HCT116 (cell line): ENCODE data around the gene IL25. TPM values are rescaled to one million over a fixed set of nuclear protein-coding genes. Genes with fewer than 3 reads are reported as not detected.

ENCODE experiments used
- ATAC-seq: fragments of 200-7000 bp; cut with Tn5 transposase; 2 replicates; pipeline ENCODE4 v1.9.1; 2020; ENCODE audit warnings: mild to moderate bottlenecking, moderate library complexity
- BruUV-seq: library from RNA; stranded (reverse); fragments of 400-500 nt; replicated peaks from 2 replicates; lab custom pipeline; 2021; lab: Mats Ljungman, UMichigan
- CTCF ChIA-PET: fragments of 300-600 bp; sonication (Branson Sonifier 250); formaldehyde crosslinking; loops from one replicate; lab custom pipeline; 2021; ENCODE audit warnings: antibody characterized with exemption; lab: Charles Lee
- POLR2A ChIA-PET: fragments of 300-600, 350-600 bp; sonication (Branson Sonifier 250); formaldehyde crosslinking; loops from one replicate; lab custom pipeline; 2021; ENCODE audit warnings: antibody characterized with exemption; lab: Charles Lee
- RAD21 ChIA-PET, 2 experiments: fragments of 300-600 bp; sonication (Branson Sonifier 250); formaldehyde crosslinking; loops; one replicate each; lab custom pipeline; 2023; ENCODE audit warnings: low total read pairs in 2 of 2; ENCODE audit not compliant: uncharacterized antibody in 2 of 2, unreplicated experiment in 2 of 2, low non-redundant PET in 1 of 2; lab: Charles Lee
- DNase-seq: peaks from one replicate; pipeline ENCODE4 v3.0.0-alpha.2; 2010; ENCODE audit warnings: low read depth, low spot score
- H2AFZ ChIP-seq: fragments of 200-600 bp; shearing (Covaris generic), sonication (generic); 2 replicates; pipeline ENCODE4 v1.6.1; 2017; ENCODE audit warnings: low read depth, mixed run types, mixed read lengths, antibody characterized with exemption, low read length; ENCODE audit not compliant: poor library complexity, severe bottlenecking
- H3K27ac ChIP-seq: 2 replicates; pipeline ENCODE4 v1.5.1; 2012; ENCODE audit warnings: low read depth, low read length
- H3K27me3 ChIP-seq: fragments of 200-600 bp; sonication (generic); 2 replicates; pipeline ENCODE4 v1.6.1; 2016; ENCODE audit warnings: mixed run types, low read length, mixed read lengths; ENCODE audit not compliant: insufficient read depth
- H3K36me3 ChIP-seq, 2 experiments: fragments of 200-500 bp in 1 of 2; fragments of 200-600 bp in 1 of 2; sonication (Bioruptor generic) in 1 of 2; sonication (generic) in 1 of 2; 2 replicates each; pipeline versions ENCODE4 v1.5.1 to v1.6.1; 2014 to 2016; ENCODE audit warnings: low read length in 2 of 2, inconsistent platforms in 1 of 2, mixed read lengths in 1 of 2, mixed run types in 1 of 2; ENCODE audit not compliant: insufficient read depth in 2 of 2, control insufficient read depth in 1 of 2
- H3K4me1 ChIP-seq, 2 experiments: fragments of 200-600 bp in 1 of 2; sonication (generic) in 1 of 2; 2 replicates each; pipeline versions ENCODE4 v1.5.1 to v1.6.1; 2012 to 2017; ENCODE audit warnings: low read length in 2 of 2, inconsistent platforms in 1 of 2, mild to moderate bottlenecking in 1 of 2, mixed read lengths in 1 of 2, mixed run types in 1 of 2, moderate library complexity in 1 of 2; ENCODE audit not compliant: insufficient read depth in 2 of 2, control insufficient read depth in 1 of 2
- H3K4me2 ChIP-seq: fragments of 200-600 bp; sonication (generic); 2 replicates; pipeline ENCODE4 v1.6.1; 2017; ENCODE audit warnings: mixed run types, low read length, mixed read lengths
- H3K4me3 ChIP-seq, 2 experiments: fragments of 200-600 bp in 1 of 2; sonication (generic) in 1 of 2; replicated peaks in 1 of 2; 2 replicates each; pipeline ENCODE4 v1.5.1; 2011 to 2016; ENCODE audit warnings: low read length in 2 of 2, control low read depth in 1 of 2, low read depth in 1 of 2, mild to moderate bottlenecking in 1 of 2, mixed read lengths in 1 of 2, mixed run types in 1 of 2
- H3K79me2 ChIP-seq: fragments of 200-600 bp; sonication (generic); 2 replicates; pipeline ENCODE4 v1.6.1; 2017; ENCODE audit warnings: mild to moderate bottlenecking, mixed run types, low read length, moderate library complexity, mixed read lengths; ENCODE audit not compliant: insufficient read depth
- H3K9ac ChIP-seq: fragments of 200-600 bp; sonication (generic); 2 replicates; pipeline ENCODE4 v1.6.1; 2016; ENCODE audit warnings: low read length, mixed read lengths
- H3K9me2 ChIP-seq: fragments of 200-600 bp; sonication (generic), shearing (Covaris generic); 2 replicates; pipeline ENCODE4 v1.6.1; 2017; ENCODE audit warnings: mixed run types, mild to moderate bottlenecking, moderate library complexity; ENCODE audit not compliant: insufficient read depth
- H3K9me3 ChIP-seq, 2 experiments: fragments of 200-500 bp in 1 of 2; fragments of 200-600 bp in 1 of 2; sonication (Bioruptor generic) in 1 of 2; sonication (generic) in 1 of 2; 2 replicates each; pipeline ENCODE4 v1.6.1; 2014 to 2017; ENCODE audit warnings: low read length in 2 of 2, mixed read lengths in 2 of 2, inconsistent platforms in 1 of 2, low read depth in 1 of 2, mild to moderate bottlenecking in 1 of 2, mixed run types in 1 of 2, moderate library complexity in 1 of 2; ENCODE audit not compliant: control insufficient read depth in 1 of 2, insufficient read depth in 1 of 2
- H4K20me1 ChIP-seq: fragments of 200-600 bp; sonication (generic), shearing (Covaris generic); 2 replicates; pipeline ENCODE4 v1.6.1; 2017; ENCODE audit warnings: mixed run types, mild to moderate bottlenecking, moderate library complexity; ENCODE audit not compliant: insufficient read depth
- CEBPB ChIP-seq: IDR thresholded peaks from 2 replicates; pipeline ENCODE4 v1.6.1; 2012; ENCODE audit warnings: low read depth
- CTCF ChIP-seq, 3 experiments: fragments of 200-600 bp in 1 of 3; sonication (generic) in 1 of 3; IDR thresholded peaks in 2 of 3; conservative IDR thresholded peaks in 1 of 3; 2 replicates each; pipeline ENCODE4 v1.5.1; 2012 to 2017; ENCODE audit warnings: low read depth in 2 of 3, low read length in 2 of 3, antibody characterized with exemption in 1 of 3, borderline replicate concordance in 1 of 3, control low read depth in 1 of 3, mild to moderate bottlenecking in 1 of 3, mixed read lengths in 1 of 3, mixed run types in 1 of 3, moderate library complexity in 1 of 3; ENCODE audit not compliant: insufficient read depth in 1 of 3
- EGR1 ChIP-seq: IDR thresholded peaks from 2 replicates; pipeline ENCODE4 v1.6.1; 2012; ENCODE audit warnings: low read depth
- ELF1 ChIP-seq: IDR thresholded peaks from 2 replicates; pipeline ENCODE4 v1.6.1; 2012; ENCODE audit warnings: low read depth, borderline replicate concordance
- EZH2 ChIP-seq: fragments of 200-600 bp; sonication (generic); IDR thresholded peaks from 2 replicates; pipeline ENCODE4 v1.6.1; 2017; ENCODE audit warnings: antibody characterized with exemption, mixed run types
- EZH2phosphoT487 ChIP-seq: fragments of 200-600 bp; IDR thresholded peaks from 2 replicates; pipeline ENCODE4 v1.6.1; 2018; ENCODE audit warnings: antibody characterized with exemption, borderline replicate concordance
- FOSL1 ChIP-seq: IDR thresholded peaks from 2 replicates; pipeline ENCODE4 v1.6.1; 2012; ENCODE audit warnings: low read depth
- JUND ChIP-seq: IDR thresholded peaks from 2 replicates; pipeline ENCODE4 v1.6.1; 2012
- MAX ChIP-seq: IDR thresholded peaks from 2 replicates; pipeline ENCODE4 v1.6.1; 2012
- REST ChIP-seq: IDR thresholded peaks from 2 replicates; pipeline ENCODE4 v1.6.1; 2012; ENCODE audit warnings: low read depth
- SIN3A ChIP-seq: IDR thresholded peaks from 2 replicates; pipeline ENCODE4 v1.6.1; 2012; ENCODE audit warnings: low read depth
- SP1 ChIP-seq: IDR thresholded peaks from 2 replicates; pipeline ENCODE4 v1.6.1; 2012; ENCODE audit warnings: low read depth
- SRF ChIP-seq: IDR thresholded peaks from 2 replicates; pipeline ENCODE4 v1.6.1; 2012; ENCODE audit warnings: low read depth
- ZFX ChIP-seq: fragments of 450-650 bp; IDR thresholded peaks from 2 replicates; pipeline ENCODE4 v1.6.1; 2017
- ZNF274 ChIP-seq: fragments of 200-500 bp; sonication (Bioruptor generic); IDR thresholded peaks from 2 replicates; pipeline ENCODE4 v1.6.1; 2014; ENCODE audit warnings: mild to moderate bottlenecking, low read depth, low read length, inconsistent platforms
- intact Hi-C: fragments of 100-400 bp; cut with micrococcal nuclease; formaldehyde crosslinking; loops from 2 replicates; pipeline ENCODE4 v1.10.0; 2022
- total RNA-seq: library from RNA; stranded (reverse); gene quantifications from one replicate; pipeline ENCODE4 v1.2.1, GENCODE V29; 2021; ENCODE audit not compliant: unreplicated experiment
- TF ChIP-seq, protein P1 (sequence below): IDR thresholded peaks from 2 replicates; pipeline ENCODE4 v1.6.1; 2012
- TF ChIP-seq, protein P2 (sequence below): IDR thresholded peaks from 2 replicates; pipeline ENCODE4 v1.6.1; 2011; ENCODE audit warnings: mild to moderate bottlenecking, low read length, moderate library complexity; ENCODE audit not compliant: insufficient replicate concordance; ENCODE audit errors: extremely low read depth

Gene IL25
- total RNA-seq, 1 experiment from 2014 or later, result not detected

GRCh38 chr14:23421594-23421993 is 49.0 kb downstream of the IL25 start:
- no TSS peak for BruUV-seq
- no peaks in the 10 kb centered on the region for H3K4me1 ChIP-seq
- H3K27me3 ChIP-seq, result peaks cover 5% of the 10 kb centered on the region; the same call in 1 of the 2 replicates
- no peak overlapping the region for H3K27ac ChIP-seq
- POLR2A ChIA-PET, result no interaction called here
- CTCF ChIA-PET, result no interaction called here
- H3K4me3 ChIP-seq, result no peak overlapping the region
- intact Hi-C loops, result no loop called here
- no peaks in the 10 kb centered on the region for H3K79me2 ChIP-seq
- H4K20me1 ChIP-seq, result no peaks in the 10 kb centered on the region
- H3K9me3 ChIP-seq, result no peaks in the 10 kb centered on the region
- ATAC-seq, result no peak
- TF ChIP-seq FOSL1 (no peak), ELF1 (no peak), EZH2phosphoT487 (no peak), REST (no peak), EZH2 (no peak), CTCF (IDR thresholded peaks at IDR 0.05 in 2 of 3, conservative IDR thresholded peaks at IDR 0.05 in 1 of 3; ENCODE audit: borderline replicate concordance in 1 of 3, insufficient read depth in 1 of 3, low read depth in 2 of 3, low read length in 2 of 3) (no peak), ZNF274 (no peak), ZFX (no peak), MAX (no peak), SIN3A (no peak), SP1 (no peak), EGR1 (no peak), SRF (no peak), JUND (no peak), CEBPB (no peak)
- TF ChIP-seq, protein P1, sequence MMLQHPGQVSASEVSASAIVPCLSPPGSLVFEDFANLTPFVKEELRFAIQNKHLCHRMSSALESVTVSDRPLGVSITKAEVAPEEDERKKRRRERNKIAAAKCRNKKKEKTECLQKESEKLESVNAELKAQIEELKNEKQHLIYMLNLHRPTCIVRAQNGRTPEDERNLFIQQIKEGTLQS, result no peak
- TF ChIP-seq, protein P2, sequence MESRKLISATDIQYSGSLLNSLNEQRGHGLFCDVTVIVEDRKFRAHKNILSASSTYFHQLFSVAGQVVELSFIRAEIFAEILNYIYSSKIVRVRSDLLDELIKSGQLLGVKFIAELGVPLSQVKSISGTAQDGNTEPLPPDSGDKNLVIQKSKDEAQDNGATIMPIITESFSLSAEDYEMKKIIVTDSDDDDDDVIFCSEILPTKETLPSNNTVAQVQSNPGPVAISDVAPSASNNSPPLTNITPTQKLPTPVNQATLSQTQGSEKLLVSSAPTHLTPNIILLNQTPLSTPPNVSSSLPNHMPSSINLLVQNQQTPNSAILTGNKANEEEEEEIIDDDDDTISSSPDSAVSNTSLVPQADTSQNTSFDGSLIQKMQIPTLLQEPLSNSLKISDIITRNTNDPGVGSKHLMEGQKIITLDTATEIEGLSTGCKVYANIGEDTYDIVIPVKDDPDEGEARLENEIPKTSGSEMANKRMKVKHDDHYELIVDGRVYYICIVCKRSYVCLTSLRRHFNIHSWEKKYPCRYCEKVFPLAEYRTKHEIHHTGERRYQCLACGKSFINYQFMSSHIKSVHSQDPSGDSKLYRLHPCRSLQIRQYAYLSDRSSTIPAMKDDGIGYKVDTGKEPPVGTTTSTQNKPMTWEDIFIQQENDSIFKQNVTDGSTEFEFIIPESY, result no peak
- TF ChIP-seq, all 23 proteins: peak for 0
- DNase-seq, result no peak
- Histone ChIP-seq H3K9me2 (no peaks in the 10 kb centered on the region), H3K36me3 (no peaks in the 10 kb centered on the region), H2AFZ (no peak overlapping the region), H3K4me2 (no peak overlapping the region), H3K9ac (no peak overlapping the region)
- RAD21 ChIA-PET, result no interaction called here
